Glutamatergic neuron (in vitro differentiated cells): Measurements from ENCODE around the gene KRT82. TPM values are rescaled to one million over a fixed set of nuclear protein-coding genes. Genes with fewer than 3 reads are reported as not detected.

Experiments
- DNase-seq: peaks from one replicate; pipeline ENCODE4 v3.0.0; 2022
- H3K27ac Mint-ChIP-seq: one replicate; pipeline ENCODE4 v1.8.0; 2020; ENCODE audit warnings: mild to moderate bottlenecking, mixed read lengths, inconsistent platforms; ENCODE audit not compliant: unreplicated experiment
- H3K27me3 Mint-ChIP-seq: one replicate; pipeline ENCODE4 v1.8.0; 2020; ENCODE audit warnings: mild to moderate bottlenecking, moderate library complexity, mixed read lengths, inconsistent platforms; ENCODE audit not compliant: unreplicated experiment
- H3K36me3 Mint-ChIP-seq: one replicate; pipeline ENCODE4 v1.8.0; 2020; ENCODE audit warnings: mild to moderate bottlenecking, mixed read lengths, inconsistent platforms; ENCODE audit not compliant: unreplicated experiment
- H3K4me1 Mint-ChIP-seq: one replicate; pipeline ENCODE4 v1.8.0; 2020; ENCODE audit warnings: mild to moderate bottlenecking, low read depth, mixed read lengths, inconsistent platforms; ENCODE audit not compliant: unreplicated experiment
- H3K4me3 Mint-ChIP-seq: one replicate; pipeline ENCODE4 v1.8.0; 2020; ENCODE audit warnings: mild to moderate bottlenecking, mixed read lengths, inconsistent platforms; ENCODE audit not compliant: unreplicated experiment
- H3K9me3 Mint-ChIP-seq: one replicate; pipeline ENCODE4 v1.8.0; 2020; ENCODE audit warnings: mild to moderate bottlenecking, moderate library complexity, mixed read lengths, inconsistent platforms; ENCODE audit not compliant: unreplicated experiment
- total RNA-seq: library from RNA; stranded (reverse); fragmentation: NEBNext Ultra II Directional; extraction: Animal tissue kit (Norgen Biotek cat#: 25700); gene quantifications from one replicate; pipeline ENCODE4 v1.2.1, GENCODE V29; 2021; ENCODE audit not compliant: unreplicated experiment
- TF ChIP-seq, protein P1 (sequence below): fragments of 200-600 bp; sonication (generic); IDR thresholded peaks from one replicate; pipeline ENCODE4 v1.5.0; 2021; ENCODE audit not compliant: partially characterized antibody, unreplicated experiment

KRT82 gene
- total RNA-seq, 1 donor from 2014 or later: not detected

DNA sequence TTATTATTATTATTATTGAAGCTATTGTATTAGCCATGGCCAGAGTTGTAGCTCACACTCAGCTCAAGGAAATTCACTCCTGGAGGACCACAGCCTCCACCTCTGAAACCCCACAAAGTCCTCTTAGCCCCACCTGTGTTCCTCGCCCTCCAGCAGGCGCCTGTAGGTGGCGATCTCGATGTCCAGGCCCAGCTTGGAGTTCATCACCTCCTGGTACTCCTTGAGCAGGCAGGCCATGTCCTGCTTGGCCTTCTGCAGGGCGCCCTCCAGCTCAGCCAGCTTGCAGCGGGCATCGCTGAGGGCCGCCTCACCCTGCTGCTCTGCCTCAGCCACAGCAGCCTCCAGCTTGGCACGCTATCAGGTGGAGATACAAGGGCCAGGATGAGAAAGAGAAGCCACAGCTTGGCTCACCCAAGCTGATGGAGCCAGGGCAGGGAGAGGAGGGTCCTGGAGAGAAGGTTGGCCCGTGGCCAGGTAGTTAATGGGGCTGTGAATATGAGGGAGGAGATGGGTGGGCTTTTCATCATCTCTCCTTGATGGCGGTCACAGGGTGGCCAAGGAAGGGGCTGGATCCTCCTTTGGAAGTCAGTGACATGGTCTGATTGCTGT is 43.9 kb downstream of the KRT82 start:
- TF ChIP-seq, protein P1, sequence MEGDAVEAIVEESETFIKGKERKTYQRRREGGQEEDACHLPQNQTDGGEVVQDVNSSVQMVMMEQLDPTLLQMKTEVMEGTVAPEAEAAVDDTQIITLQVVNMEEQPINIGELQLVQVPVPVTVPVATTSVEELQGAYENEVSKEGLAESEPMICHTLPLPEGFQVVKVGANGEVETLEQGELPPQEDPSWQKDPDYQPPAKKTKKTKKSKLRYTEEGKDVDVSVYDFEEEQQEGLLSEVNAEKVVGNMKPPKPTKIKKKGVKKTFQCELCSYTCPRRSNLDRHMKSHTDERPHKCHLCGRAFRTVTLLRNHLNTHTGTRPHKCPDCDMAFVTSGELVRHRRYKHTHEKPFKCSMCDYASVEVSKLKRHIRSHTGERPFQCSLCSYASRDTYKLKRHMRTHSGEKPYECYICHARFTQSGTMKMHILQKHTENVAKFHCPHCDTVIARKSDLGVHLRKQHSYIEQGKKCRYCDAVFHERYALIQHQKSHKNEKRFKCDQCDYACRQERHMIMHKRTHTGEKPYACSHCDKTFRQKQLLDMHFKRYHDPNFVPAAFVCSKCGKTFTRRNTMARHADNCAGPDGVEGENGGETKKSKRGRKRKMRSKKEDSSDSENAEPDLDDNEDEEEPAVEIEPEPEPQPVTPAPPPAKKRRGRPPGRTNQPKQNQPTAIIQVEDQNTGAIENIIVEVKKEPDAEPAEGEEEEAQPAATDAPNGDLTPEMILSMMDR: no peak
- Mint-ChIP-seq H3K36me3 (no peaks in the 10 kb centered on the region), H3K9me3 (peaks cover 4% of the 10 kb centered on the region), H3K4me3 (no peak overlapping the region), H3K27ac (no peak overlapping the region), H3K27me3 (peaks cover 20% of the 10 kb centered on the region), H3K4me1 (no peaks in the 10 kb centered on the region)
- no peak for DNase-seq

DNA sequence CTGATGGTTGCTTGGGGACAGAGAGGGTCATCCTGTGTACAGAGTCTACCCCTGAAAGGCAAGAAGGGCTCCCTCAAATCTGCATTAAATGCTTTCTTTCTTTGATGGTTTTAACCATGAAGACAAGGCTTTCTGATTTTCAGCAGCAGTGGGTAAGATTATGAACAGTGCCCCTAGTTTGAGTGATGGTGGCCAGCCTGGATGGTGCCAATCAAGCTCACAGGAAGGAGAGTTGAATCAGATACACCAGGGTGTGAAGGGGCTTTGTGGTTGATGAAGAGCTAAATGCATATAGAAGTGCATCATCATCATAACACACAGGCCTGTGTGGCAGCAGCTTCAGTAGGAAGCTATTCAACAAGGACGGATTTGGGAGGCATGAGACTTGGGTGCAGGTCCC is 44.6 kb downstream of the KRT82 start:
- Mint-ChIP-seq H3K27me3 (peaks cover 19% of the 10 kb centered on the region), H3K9me3 (peaks cover 4% of the 10 kb centered on the region), H3K27ac (no peak overlapping the region), H3K4me3 (no peak overlapping the region), H3K4me1 (no peaks in the 10 kb centered on the region), H3K36me3 (no peaks in the 10 kb centered on the region)
- TF ChIP-seq, protein P1: no peak
- DNase-seq: no peak

DNA sequence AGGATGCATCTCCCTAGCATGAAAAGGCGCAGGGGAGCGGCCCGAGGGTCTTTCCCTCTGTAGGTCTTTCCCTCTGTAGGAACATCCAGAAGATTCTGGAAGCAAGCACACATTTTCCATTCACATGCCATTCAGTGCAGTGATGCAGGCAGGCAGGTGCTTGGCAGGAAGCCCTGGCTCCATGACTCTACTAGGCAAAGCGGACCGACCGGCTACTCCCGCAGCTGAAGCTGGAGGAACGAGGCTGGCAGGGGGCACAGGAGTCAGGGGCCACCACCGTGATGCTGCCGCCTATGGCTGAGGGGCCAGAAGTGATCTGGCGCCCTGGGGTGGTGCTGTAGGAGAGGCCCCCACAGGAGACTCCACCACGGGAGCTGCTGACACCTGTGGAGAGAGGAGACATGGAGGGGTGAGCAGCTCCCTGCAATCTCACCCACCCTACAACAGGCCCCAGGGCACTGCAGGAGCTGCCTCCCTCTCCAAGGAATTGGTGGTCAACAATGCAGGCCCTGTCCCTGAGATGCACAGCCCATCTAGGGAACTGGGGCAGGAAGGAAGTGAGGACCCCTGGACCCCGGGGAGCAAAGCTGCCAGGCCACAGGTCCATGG is 45.4 kb downstream of the KRT82 start:
- peaks cover 17% of the 10 kb centered on the region for H3K27me3 Mint-ChIP-seq
- no peak overlapping the region for H3K27ac Mint-ChIP-seq
- H3K9me3 Mint-ChIP-seq: peaks cover 4% of the 10 kb centered on the region
- no peaks in the 10 kb centered on the region for H3K36me3 Mint-ChIP-seq
- no peak for DNase-seq
- H3K4me1 Mint-ChIP-seq: no peaks in the 10 kb centered on the region
- H3K4me3 Mint-ChIP-seq: no peak overlapping the region
- TF ChIP-seq, protein P1: no peak

DNA sequence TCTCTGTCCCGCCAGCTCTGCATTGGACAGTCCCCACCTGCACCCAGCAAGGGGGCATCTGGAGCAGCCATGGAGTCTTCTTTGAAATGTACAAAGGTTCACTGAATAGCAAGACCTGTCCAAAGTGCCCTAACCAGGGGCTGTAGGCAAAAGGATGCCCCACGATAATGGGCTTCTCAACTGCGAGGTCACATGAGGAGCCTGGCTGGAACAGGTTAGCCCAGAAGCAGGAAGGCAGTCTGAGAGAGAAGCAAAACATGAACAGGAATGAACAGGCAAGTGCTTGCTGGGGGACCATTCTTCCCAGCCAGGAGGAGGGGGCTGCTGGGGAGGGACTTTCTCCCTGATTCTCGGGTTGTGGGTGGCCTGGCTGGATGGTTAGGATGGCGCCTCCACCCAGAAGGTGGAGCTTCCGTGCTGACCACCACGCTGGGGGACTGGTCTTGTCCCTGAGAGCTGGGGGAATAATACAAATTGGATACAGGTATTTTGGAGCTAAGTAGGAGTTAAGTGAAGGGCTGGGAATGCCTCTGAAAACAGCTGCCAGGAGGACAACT is 46.0 kb downstream of the KRT82 start:
- Mint-ChIP-seq H3K27me3 (peaks cover 19% of the 10 kb centered on the region), H3K9me3 (peaks cover 3% of the 10 kb centered on the region), H3K4me1 (no peaks in the 10 kb centered on the region), H3K36me3 (no peaks in the 10 kb centered on the region), H3K27ac (no peak overlapping the region), H3K4me3 (no peak overlapping the region)
- DNase-seq: no peak
- TF ChIP-seq, protein P1: no peak

DNA sequence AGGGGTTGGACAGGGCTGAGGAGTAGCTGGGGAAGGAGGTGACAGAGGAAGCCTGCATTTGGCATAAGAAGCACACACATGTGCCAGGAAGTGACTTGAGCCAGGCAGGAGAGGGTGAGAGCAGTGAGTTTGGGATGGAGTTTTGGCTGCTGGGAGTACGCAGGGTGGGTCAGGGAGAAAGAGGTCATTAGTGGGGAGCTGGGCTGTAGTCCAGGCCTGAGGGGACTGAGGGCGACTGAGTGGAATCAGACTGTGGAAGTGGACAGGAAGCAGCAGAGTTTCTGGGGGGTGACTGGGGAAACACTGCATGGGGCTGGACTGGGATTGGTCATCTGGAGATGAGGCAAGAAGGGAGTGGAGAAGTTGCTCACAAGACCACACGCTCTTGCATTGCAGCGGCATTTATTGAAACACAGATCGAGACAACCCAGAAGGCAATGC is 46.5 kb downstream of the KRT82 start:
- H3K36me3 Mint-ChIP-seq: no peaks in the 10 kb centered on the region
- no peak overlapping the region for H3K4me3 Mint-ChIP-seq
- TF ChIP-seq, protein P1: no peak
- peaks cover 17% of the 10 kb centered on the region for H3K27me3 Mint-ChIP-seq
- no peak overlapping the region for H3K27ac Mint-ChIP-seq
- H3K4me1 Mint-ChIP-seq: no peaks in the 10 kb centered on the region
- no peak for DNase-seq
- peaks cover 3% of the 10 kb centered on the region for H3K9me3 Mint-ChIP-seq
